ENCODE results near the gene TTC21A. TPM values are rescaled to one million over a fixed set of nuclear protein-coding genes. Genes with fewer than 3 reads are reported as not detected.

The TTC21A gene
- total RNA-seq, 1 experiment from 2014 or later = 5.6 TPM

GRCh38 chr3:39095778-39096177 lies 11.7 kb upstream of the TTC21A start:
- Histone ChIP-seq H3K27me3 (ENCODE audit: insufficient read depth, low read length) (no peaks in the 10 kb centered on the region), H3K4me3 (replicated peaks in 1 of 2; ENCODE audit: low read depth in 1 of 2, low read length in 2 of 2) (no peak overlapping the region), H3K27ac (ENCODE audit: low read depth, low read length) (no peak overlapping the region), H3K4me2 (ENCODE audit: low read length) (no peak overlapping the region), H3K79me2 (ENCODE audit: insufficient read depth, low read length) (no peaks in the 10 kb centered on the region), H3K9ac (ENCODE audit: low read length) (no peak overlapping the region), H3K9me3 (ENCODE audit: control insufficient read depth in 1 of 2, insufficient read depth in 1 of 2, low read depth in 1 of 2, low read length in 2 of 2) (no peaks in the 10 kb centered on the region), H4K20me1 (ENCODE audit: insufficient read depth) (no peaks in the 10 kb centered on the region), H2AFZ (ENCODE audit: low read depth, low read length, poor library complexity, severe bottlenecking) (no peak overlapping the region), H3K4me1 (ENCODE audit: control insufficient read depth in 1 of 2, insufficient read depth in 2 of 2, low read length in 2 of 2) (no peaks in the 10 kb centered on the region), H3K9me2 (ENCODE audit: insufficient read depth) (no peaks in the 10 kb centered on the region), H3K36me3 (ENCODE audit: control insufficient read depth in 1 of 2, insufficient read depth in 2 of 2, low read length in 2 of 2) (peaks cover 6 to 28% of the 10 kb centered on the region in 2 experiments)
- no TSS peak for BruUV-seq (replicated peaks)
- intact Hi-C loops (cut with micrococcal nuclease) = no loop called here
- POLR2A ChIA-PET = no interaction called here
- ATAC-seq = no peak
- RAD21 ChIA-PET (ENCODE audit: low non-redundant PET in 1 of 2, low total read pairs in 2 of 2, uncharacterized antibody in 2 of 2, unreplicated experiment in 2 of 2) = no interaction called here
- no peak for DNase-seq (ENCODE audit: low read depth, low spot score)
- TF ChIP-seq JUND (IDR thresholded peaks at IDR 0.05) = no peak
- no peak for TF ChIP-seq CBX3 (IDR thresholded peaks at IDR 0.05; ENCODE audit: low read depth)
- TF ChIP-seq CTCF (IDR thresholded peaks at IDR 0.05 in 2 of 3, conservative IDR thresholded peaks at IDR 0.05 in 1 of 3; ENCODE audit: borderline replicate concordance in 1 of 3, insufficient read depth in 1 of 3, low read depth in 2 of 3, low read length in 2 of 3) = no peak
- TF ChIP-seq POLR2A (IDR thresholded peaks at IDR 0.05; ENCODE audit: borderline replicate concordance, extremely low read depth, insufficient read depth, insufficient read length) = no peak
- TF ChIP-seq EGR1 (IDR thresholded peaks at IDR 0.05; ENCODE audit: low read depth) = no peak
- CTCF ChIA-PET = interaction anchor here (2.0 kb wide), 1 partner anchor 192 kb away, joined by 12 read pairs; no protein-coding TSS in a partner anchor

DNA sequence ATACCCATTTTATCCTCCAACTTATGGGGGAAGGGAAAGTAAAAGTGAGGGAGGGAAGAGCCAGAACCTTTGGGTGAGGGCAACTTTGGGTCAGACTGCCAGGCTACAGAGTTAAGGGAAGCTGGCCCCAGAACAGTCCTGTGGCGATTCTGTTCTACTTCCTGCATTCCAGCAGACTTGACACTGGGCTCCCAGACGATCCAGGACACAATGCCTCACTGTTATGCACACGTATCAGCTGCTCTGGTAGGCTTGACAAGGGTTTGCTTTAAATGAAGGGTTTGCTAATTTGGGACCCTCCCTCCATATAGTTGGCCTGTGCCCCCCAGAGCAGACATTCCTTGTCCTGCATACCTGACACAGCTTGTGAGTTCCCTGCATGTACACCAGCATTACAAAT lies 10.7 kb upstream of the TTC21A start:
- ATAC-seq (no peak), DNase-seq (ENCODE audit: low read depth, low spot score) (no peak)
- no peak overlapping the region for H3K27ac ChIP-seq (ENCODE audit: low read depth, low read length)
- intact Hi-C loops (cut with micrococcal nuclease) = no loop called here
- BruUV-seq (replicated peaks) = TSS peak; percentile 14
- H3K9ac ChIP-seq (ENCODE audit: low read length) = no peak overlapping the region
- no peaks in the 10 kb centered on the region for H3K79me2 ChIP-seq (ENCODE audit: insufficient read depth, low read length)
- H3K27me3 ChIP-seq (ENCODE audit: insufficient read depth, low read length) = no peaks in the 10 kb centered on the region
- H4K20me1 ChIP-seq (ENCODE audit: insufficient read depth) = no peaks in the 10 kb centered on the region
- no peaks in the 10 kb centered on the region for H3K4me1 ChIP-seq (ENCODE audit: control insufficient read depth in 1 of 2, insufficient read depth in 2 of 2, low read length in 2 of 2)
- ChIA-PET CTCF (interaction anchor here (2.0 kb wide), 1 partner anchor 191 kb away, joined by 12 read pairs; no protein-coding TSS in a partner anchor), POLR2A (no interaction called here), RAD21 (ENCODE audit: low non-redundant PET in 1 of 2, low total read pairs in 2 of 2, uncharacterized antibody in 2 of 2, unreplicated experiment in 2 of 2) (no interaction called here)
- H3K36me3 ChIP-seq (ENCODE audit: control insufficient read depth in 1 of 2, insufficient read depth in 2 of 2, low read length in 2 of 2) = peaks cover 6 to 28% of the 10 kb centered on the region in 2 experiments
- H3K4me2 ChIP-seq (ENCODE audit: low read length) = no peak overlapping the region
- H3K9me2 ChIP-seq (ENCODE audit: insufficient read depth) = no peaks in the 10 kb centered on the region
- H3K9me3 ChIP-seq (ENCODE audit: control insufficient read depth in 1 of 2, insufficient read depth in 1 of 2, low read depth in 1 of 2, low read length in 2 of 2) = no peaks in the 10 kb centered on the region
- H3K4me3 ChIP-seq (replicated peaks in 1 of 2; ENCODE audit: low read depth in 1 of 2, low read length in 2 of 2) = no peak overlapping the region
- H2AFZ ChIP-seq (ENCODE audit: low read depth, low read length, poor library complexity, severe bottlenecking) = no peak overlapping the region
- TF ChIP-seq ZNF274 (IDR thresholded peaks at IDR 0.05; ENCODE audit: low read depth, low read length) = no peak
- TF ChIP-seq TCF7L2 (IDR thresholded peaks at IDR 0.05; ENCODE audit: borderline replicate concordance, extremely low read depth, insufficient read depth, insufficient read length) = no peak
- no peak for TF ChIP-seq CTCF (IDR thresholded peaks at IDR 0.05 in 2 of 3, conservative IDR thresholded peaks at IDR 0.05 in 1 of 3; ENCODE audit: borderline replicate concordance in 1 of 3, insufficient read depth in 1 of 3, low read depth in 2 of 3, low read length in 2 of 3)
- no peak for TF ChIP-seq RAD21 (IDR thresholded peaks at IDR 0.05; ENCODE audit: low read depth)
- TF ChIP-seq, protein P1, sequence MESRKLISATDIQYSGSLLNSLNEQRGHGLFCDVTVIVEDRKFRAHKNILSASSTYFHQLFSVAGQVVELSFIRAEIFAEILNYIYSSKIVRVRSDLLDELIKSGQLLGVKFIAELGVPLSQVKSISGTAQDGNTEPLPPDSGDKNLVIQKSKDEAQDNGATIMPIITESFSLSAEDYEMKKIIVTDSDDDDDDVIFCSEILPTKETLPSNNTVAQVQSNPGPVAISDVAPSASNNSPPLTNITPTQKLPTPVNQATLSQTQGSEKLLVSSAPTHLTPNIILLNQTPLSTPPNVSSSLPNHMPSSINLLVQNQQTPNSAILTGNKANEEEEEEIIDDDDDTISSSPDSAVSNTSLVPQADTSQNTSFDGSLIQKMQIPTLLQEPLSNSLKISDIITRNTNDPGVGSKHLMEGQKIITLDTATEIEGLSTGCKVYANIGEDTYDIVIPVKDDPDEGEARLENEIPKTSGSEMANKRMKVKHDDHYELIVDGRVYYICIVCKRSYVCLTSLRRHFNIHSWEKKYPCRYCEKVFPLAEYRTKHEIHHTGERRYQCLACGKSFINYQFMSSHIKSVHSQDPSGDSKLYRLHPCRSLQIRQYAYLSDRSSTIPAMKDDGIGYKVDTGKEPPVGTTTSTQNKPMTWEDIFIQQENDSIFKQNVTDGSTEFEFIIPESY (IDR thresholded peaks at IDR 0.05; ENCODE audit: extremely low read depth, insufficient replicate concordance, low read length) = no peak
- no peak for TF ChIP-seq POLR2A (IDR thresholded peaks at IDR 0.05; ENCODE audit: borderline replicate concordance, extremely low read depth, insufficient read depth, insufficient read length)
- no peak for TF ChIP-seq EZH2phosphoT487 (IDR thresholded peaks at IDR 0.05; ENCODE audit: borderline replicate concordance)
- no peak for TF ChIP-seq ELF1 (IDR thresholded peaks at IDR 0.05; ENCODE audit: borderline replicate concordance, low read depth)
- TF ChIP-seq EZH2 (IDR thresholded peaks at IDR 0.05) = no peak
- no peak for TF ChIP-seq POLR2AphosphoS5 (IDR thresholded peaks at IDR 0.05; ENCODE audit: low read depth, low read length)
- TF ChIP-seq SIN3A (IDR thresholded peaks at IDR 0.05; ENCODE audit: low read depth) = no peak

Data from HCT116 (cell line).